GM19025 (cell line): Measurements from ENCODE around the gene PSD4.

Source experiments
- ATAC-seq: cut with Tn5 transposase; IDR thresholded peaks from one replicate; pipeline ENCODE4 v1.9.1; 2021; ENCODE audit warnings: mild to moderate bottlenecking, low read depth, moderate library complexity; ENCODE audit not compliant: unreplicated experiment

PSD4 gene

DNA sequence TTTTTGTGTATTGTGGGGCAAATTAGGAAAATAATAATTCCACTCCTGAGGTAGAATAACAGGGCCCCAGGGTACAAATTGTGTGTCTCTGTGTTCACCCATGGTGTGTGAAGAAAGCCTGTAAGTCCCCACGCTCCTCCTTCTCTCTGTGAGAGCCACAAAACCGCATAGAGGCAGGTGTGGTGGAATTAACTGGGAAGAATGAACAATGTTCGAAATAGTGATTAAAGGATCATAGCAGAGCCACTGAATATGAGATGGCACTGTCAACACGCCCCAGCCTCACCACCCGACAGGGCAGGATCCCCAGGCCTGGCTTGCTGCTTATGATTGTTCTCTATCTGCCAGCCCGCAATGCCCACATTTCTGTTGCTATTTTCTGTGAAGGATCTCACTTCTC lies 32.3 kb upstream of the PSD4 start:
- no peak for ATAC-seq

DNA sequence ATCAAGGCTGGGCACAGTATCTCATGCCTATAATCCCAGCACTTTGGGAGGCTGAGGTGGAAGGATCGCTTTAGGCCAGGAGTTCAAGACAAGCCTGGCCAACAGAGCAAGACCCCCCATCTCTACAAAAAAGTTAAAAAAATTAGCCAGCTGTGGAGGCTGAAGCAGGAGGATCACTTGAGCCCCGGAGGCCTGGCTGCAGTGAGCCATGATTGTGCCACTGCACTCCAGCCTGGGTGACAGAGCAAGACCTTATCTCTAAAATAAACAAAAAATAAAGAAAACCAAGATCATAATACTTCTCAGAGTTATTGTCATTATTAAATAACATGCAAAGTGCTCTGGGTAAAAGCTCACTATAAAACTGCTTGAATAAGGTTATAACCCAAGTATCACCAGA lies 31.5 kb upstream of the PSD4 start:
- ATAC-seq: no peak

DNA sequence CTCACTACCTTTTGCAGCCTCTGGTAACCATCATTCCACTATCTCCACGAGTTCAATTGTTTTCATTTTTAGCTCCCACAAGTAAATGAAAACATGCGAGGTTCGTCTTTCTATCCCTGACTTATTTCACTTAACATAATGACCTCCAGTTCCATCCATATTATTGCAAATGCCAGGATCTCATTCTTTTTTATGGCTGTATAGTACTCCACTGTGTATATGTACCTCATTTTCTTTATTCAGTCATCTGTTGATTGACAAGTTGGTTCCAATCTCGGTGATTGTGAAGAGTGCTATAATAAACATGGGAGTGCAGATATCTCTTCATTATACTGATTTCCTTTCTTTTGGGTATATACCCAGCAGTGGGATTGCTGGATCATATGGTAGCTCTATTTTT lies 29.5 kb upstream of the PSD4 start:
- ATAC-seq: no peak

DNA sequence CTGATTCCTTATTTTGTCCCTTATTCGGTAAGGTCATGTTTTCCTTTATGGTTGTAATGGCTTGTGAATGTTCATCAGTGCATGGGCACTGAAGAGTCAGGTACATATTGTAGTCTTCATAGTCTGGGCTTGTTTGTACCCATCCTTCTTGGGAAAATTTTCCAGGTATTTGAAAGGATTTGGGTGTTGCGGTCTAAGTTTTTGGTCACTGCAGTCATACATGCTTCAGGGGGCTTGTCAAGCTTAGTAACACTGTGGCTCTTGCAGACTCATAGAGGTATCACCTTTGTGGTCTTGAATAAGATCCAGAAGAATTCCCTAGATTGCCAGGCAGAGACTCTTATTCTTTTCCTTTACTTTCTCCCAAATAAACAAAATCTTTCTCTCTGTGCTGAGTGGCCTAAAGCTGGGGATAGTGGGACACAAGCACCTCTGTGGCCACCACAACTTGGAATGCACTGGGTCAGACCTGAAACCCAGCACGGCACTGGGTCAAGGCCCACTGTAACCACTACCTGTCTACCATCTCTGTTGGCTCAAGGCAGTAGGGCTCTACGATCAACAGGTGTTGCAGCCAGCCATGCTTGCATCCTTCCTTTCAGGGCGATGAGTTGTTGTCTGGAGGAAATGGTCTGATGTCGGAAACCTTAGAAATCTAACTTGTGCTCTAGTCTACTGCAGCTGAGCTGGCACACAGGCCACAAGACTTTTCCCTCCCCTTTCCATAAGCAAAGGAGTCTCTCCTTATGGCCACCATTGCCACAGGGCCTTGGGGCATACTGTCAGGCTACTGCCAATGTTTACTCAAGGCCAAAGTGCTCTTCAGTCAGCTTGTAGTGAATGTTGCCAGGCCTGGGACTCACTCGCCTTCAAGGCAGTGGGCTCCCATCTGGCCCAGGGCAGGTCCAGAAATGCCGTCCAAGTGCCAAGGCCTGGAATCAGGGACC lies 24.9 kb upstream of the PSD4 start:
- ATAC-seq: no peak

DNA sequence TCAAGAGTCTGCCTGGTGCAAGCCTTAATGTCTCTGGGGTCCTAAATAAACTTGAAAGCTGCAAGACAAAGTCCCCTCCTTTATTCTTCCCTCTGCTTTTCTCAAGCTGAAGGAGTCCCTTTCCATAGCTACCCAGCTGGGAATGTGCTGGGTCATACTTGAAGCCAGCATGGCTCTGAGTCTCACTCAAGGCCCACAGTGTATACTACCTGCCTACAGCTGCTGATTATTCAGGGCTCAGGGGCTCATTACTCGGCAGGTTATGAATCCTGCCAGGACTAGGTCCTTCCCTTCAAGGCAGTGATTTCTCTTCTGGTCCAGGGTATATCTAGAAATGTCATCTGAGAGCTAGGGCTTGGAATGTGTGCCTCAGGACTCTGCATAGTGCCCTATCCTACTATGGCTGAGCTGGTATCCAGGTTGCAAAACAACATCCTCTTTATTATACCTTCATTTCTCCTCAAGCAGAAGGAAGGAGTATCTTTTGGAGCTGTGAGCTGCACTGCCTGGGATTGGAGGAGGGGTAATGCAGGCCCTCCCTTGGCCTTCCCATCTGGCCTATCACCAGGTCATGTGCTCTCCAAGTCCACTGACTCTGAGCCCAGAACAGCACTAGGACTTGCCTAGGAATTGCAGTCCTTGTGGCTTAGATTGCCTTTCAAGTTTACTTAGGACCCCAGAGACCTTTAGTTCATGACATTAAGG lies 24.1 kb upstream of the PSD4 start:
- no peak for ATAC-seq

DNA sequence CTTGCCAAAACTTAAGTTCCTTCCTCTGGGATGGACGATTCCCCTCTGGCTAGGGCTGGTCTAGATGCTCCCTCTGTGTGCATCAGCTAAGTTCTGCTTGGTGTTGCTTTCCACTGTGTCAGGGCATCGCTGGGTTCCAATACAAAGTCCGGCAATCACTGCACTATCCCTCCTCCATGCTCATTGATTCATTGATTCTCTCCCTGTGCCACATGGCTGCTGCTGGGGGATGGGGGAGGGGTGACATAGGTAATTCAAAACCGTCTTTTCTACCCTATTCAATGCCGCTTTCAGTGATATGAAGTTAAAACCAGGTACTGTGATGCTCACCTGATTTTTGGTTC lies 23.5 kb upstream of the PSD4 start:
- ATAC-seq: no peak

DNA sequence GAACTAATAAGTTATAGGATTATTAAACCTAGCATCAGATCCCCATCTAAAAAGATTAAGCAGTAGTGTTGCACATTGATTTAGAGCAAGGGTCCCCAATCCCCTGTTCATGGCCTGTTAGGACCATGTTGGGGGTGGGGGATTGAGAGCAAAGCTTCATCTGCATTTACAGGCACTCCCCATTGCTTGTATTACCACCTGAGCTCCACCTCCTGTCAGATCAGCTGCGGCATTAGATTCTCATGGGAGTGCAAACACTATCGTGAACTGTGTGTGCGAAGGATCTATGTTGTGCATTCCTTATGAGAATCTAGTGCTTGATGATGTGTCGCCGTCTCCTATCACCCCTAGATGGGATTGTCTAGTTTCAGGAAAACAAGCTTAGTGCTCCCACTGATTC lies 18.4 kb upstream of the PSD4 start:
- no peak for ATAC-seq

DNA sequence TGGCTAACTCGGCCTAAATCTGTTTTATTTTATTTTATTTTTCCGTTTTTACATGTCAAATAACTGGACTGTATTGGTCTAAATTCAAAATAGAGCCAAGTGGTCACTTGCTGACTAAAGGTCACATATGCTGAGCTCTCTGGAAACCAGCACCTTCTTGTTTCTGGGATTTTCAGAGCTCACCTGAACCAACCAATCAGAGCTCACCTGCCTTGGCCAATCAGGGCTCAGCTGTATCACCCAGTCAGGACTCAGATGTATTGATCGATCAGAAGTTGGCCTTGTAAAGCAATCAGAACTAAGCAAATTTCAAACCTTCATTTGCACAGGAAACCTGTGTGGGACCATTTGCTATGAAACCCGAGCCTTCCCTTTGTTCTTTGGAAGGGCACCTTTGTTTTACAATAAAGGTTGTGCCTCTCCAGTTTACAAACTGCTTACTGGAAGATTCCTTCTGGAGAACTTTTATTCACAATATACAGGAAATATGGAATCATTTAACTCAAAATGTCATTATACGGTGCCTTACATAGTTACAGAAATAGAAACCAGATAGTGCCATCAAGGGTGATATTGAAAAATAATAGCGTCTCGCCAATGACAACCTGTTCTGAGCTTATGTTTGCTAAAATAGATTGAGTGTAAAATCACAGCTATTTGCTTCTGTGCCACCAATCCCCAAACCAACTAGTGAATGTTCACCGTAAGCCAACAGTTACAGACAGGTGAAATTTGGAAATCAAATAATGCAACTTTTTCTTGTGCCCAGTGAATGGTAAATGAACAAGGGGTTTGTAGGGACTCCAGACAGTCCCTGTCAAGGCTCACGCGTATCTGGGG lies 17.3 kb upstream of the PSD4 start:
- ATAC-seq: no peak

DNA sequence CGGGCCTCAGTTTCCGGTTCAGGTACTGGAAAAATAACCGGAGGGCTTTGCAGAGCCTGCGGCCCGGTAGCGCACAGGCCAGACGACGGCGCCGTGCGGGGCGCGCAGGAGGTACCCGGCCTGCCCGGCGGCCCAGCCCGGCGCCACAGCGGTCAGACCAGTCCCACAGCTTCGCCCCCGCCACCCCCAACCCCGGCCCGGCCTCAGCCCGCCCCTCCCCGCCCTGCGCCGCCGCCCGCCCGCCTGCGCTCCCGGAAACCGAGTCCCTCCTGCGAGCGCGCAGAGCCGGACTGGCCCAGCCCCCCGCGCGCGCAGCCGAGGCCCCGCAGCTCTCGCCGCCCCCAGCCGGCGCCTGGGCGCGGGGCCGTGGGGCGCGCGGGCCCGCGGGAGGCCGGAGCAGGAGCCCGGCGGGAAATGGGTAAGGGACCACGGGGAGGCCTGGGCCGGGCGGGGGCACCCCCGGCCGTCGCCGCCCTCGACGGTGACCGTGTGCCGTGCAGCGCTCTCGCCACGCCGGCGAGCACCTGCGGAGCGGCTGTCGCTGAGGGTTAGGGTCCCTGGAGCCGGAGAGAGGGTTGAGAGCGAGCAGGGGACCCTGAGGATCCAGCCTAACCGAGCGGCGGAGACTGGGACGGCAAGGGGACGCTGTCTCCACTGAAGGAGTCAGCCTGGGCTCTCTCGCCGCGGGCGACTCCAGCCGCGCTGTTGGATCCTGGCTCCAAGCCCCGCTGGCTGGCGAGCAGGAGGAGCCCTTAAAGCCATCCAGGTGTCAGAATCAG lies 16.5 kb upstream of the PSD4 start:
- no peak for ATAC-seq

DNA sequence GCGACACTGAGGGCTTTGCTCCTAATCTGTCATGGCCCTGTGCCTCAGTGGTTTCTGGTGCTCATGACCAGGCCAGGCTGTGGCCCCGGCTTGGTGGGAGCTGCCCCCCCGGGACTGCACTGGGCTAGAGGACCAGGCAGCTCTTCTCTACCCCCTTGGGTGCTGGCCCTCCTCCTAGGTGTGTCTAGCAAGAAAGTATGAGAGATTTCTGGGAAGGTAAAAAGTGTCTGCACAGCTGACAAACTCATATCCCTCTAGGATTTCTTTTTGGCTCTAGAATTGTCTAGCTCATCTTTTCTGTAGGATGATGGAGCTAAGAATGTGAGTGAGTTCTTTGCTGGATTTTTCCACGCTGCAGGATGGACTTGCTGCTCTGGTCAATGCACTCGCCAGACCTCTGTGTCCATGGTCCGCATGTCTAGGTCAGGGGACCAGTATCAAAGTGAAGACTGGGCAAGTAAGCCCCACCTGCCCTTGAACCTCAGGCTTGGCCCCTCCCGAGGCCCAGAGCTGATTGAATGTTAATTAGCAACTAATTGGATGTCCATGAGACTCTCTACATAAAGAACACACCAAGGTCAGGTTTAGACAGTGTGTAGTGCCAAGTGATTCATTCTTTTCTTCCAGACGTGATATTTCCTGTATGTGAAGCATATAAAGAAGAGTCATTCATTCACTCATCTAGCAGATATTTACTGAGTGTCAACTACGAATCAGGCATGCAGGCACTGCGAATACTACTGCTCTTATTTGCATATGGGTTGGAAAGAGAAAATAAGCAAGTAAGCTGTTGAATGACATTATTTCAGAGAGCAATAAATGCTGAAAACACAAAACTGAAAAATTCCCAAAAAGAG lies 15.6 kb upstream of the PSD4 start:
- ATAC-seq: no peak

DNA sequence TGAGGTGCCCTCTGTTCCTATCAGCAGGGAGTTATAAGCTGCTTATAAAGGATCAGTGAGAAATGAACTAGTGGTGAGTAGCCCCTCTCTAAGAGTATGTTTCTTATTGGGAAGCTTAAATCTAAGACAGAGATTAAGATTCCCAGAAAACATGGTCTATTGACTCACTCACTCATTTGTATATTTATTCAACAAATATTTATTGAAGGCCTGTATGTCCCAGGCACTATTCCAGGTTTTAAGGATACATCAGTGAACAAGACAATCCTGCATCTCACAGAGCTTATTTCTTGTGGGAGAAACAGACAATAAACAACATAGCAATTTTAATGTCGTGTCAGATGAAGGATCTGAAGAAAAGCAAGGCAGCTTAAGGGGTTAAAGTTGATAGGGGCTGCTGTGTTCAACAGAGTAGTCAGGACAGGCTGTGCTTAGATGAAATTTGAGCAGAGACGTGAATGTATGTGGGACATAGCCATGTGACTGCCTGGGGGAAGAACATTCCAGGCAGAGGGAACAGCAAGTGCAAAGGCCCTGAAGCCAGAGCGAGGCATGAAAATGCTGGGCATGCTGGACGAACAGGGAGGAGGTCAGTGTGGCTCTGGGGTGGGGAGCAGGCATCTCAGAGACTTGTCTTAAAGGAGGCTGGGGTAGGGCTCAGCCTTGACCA lies 14.8 kb upstream of the PSD4 start:
- ATAC-seq: no peak

DNA sequence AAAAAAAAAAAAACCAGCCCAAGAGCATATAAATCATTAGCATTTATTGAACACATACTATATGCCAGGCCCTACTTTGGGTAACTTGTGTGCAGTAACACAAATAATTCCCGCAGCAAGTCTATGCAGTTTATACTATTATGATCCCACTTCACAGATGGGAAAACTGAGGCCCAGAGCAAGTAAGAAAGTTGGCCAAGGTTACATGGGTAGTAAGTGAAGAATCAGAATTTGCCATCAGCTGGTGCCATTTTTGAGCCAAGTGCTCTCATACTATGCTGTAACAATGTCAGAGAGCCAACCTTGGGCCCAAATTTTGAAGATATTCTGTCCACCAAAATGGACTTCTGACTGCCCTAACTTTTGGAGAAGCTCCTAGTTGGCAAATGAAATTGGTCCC lies 13.5 kb upstream of the PSD4 start:
- no peak for ATAC-seq

DNA sequence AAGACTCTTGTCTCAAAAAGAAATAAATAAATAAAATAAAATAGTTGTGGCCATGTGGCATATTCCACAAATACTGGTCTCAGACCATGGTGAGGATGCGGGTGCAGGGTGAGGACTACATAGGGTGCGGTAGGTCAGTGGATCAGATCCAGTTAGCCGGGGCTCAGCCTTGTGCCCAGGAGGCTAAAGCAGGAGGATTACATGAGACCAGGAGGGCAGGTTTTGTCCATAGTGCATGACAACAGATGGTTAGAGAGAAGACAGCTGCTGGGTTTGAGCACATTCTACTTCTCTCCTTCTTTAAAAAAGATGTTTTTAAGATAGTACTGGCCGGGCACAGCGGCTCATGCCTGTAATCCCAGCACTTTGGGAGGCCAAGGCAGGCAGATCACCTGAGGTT lies 12.8 kb upstream of the PSD4 start:
- ATAC-seq: no peak

DNA sequence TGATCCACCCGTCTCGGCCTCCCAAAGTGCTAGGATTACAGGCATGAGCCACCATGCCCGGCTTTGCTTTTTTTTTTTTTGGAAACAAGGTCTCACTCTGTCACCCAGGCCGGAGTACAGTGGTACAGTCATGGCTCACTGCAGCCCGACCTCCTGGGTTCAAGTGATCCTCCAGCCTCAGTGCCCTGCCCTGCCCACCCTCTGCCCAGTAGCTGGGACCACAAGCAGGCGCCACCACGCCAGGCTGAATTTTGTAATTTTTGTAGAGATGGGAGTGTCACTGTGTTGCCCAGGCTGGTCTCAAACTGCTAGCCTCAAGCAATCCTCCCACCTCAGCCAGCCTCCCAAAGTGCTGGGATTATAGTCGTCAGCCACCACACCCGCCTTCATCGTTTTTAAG lies 11.6 kb upstream of the PSD4 start:
- ATAC-seq: no peak

DNA sequence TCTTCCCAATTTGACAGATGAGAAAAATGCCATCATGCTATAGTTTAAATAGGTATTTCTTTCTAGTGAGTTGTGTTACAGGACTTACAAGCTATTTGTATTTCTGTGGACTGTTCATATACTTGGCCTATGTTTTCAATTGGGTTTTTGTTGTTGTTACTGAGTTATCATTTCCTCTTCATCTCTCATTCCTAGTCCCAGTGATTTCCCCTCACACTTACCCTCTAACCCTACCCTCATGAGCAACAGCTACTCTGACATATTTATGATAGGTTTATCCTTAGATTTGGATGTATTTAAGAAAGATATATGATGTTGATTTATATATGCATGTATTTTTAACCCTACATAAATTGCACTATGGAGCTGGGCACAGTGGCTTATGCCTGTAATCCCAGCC lies 10.9 kb upstream of the PSD4 start:
- ATAC-seq: no peak

DNA sequence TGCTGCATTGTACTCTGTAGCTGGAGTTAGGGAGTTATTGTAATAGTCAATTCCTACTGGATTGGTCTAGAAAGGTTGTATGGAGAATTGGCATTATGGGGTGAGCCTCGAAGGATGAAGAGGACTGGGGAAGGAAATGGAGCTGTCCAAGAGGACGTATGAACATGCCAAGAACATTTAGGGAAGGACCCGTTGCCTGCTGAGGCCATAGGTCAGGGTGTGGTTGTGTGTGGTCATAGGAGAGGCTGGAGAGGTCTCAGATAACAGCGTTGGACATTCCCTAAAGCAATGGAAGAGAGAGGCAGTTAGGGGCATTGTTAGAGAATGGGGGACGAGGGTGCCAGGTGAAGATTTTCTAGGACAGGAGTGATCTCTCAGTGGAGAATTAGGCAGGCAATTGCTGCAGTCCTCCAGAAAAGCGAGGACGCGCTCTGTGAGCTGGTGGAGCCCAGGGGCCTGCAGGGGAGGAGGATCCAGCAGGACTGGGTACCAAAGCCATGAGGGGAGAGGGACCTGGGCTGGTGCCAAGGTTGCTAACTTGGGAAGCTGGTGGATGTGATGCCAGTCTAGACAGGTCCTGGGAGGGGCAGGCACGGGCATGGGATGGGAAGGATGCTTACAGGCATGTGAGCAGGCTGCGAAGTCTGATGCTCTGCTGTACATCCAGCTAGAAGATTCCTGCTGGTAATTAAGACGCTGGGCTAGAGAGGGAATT lies 9.4 kb upstream of the PSD4 start:
- no peak for ATAC-seq

DNA sequence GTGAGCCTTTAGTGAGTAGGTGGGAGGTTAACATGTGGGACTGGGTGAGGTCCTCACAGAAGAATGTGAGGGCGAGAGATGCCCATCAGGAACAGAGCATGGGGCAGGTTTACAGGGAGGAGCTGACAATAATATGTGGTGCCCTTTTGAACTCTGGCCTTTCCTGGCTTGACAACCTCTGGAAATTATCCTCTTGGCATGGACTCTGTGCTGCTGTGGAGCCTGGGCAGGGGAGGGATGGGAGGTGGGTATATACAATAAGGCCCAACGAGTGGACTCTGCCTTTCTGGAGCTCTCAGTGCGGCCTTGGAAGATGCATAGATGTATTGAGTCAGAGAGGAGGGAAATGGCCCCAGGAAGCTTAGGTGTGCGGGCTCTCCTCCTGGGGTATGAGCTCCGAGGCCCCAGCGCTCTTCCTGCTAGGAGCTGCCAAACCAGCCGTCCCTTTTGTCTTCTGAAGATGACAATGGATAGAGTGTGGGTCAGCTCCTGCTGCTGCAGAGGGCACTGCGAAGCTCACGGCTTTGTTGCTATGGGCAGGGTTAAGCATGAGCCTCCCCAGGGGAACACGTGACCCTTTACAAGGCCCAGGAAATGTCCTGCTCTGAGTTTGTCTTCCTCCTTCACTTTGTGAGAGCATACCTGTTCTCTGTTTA lies 8.7 kb upstream of the PSD4 start:
- no peak for ATAC-seq

DNA sequence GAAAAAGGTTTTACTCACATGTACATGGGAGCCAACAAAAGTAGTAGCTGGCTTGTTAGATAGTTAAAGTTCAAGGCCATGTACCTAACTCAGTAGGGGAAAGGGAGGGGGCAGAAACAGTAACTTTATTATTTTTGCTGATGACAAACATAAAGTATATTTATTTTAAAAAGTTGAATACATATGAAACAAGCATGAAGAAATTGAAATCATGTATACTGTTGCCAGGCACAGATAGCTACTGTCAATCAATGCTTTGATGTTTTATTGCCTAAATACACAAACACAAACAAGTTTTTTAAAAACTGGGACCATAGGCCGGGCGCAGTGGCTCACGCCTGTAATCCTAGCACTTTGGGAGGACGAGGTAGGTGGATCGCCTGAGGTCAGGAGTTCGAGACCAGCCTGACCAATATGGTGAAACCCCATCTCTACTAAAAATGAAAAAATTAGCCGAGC lies 7.6 kb upstream of the PSD4 start:
- no peak for ATAC-seq
